Stimulated activated CD4-positive, alpha-beta T cell treated with anti-CD3 and anti-CD28 coated beads, Interleukin-4, amount 100 ng/mL, for 48 hours (primary cell): ENCODE measurements around the gene TMEM14B.
A peak's percentile ranks its signal among the peaks of the same experiment; 100 is the strongest.
"Not testable (repeated sequence)": the region's sequence is repeated elsewhere in the genome, so short reads cannot be mapped to it uniquely, and the experiment has no call there.

Experiments used
- DNase-seq, 2 donors: peaks; one replicate each; pipeline ENCODE4 v3.0.0-alpha.2; 2020; ENCODE audit warnings: low read depth in 2 of 2

Gene TMEM14B

GRCh38 chr6:10746915-10747250, 722 bp upstream of the TMEM14B start:
- DNase-seq: no peak

DNA sequence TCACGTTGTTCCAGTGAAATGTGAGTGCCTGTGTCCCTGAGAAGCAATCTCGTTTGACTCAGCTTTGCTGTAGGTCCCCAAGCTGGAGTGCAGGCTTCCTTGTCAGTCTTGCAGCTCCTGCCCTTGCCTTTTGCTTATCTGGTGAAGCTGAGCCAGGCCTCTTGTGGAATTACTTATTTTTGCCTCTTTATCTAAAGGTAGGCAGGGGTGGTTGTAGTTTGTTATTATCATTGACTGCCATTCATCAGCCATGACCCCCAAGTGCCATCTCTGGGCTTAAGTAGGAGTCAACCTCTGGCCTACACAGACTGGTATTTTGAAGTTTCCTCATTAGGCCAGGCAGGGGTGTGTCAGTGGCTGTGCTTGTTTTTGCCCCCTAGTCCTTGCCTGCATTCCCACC, 2.1 kb downstream of the TMEM14B start:
- no peak for DNase-seq

- not testable (repeated sequence) for DNase-seq
Measured at GRCh38 chr6:10750568-10750967, 3.0 kb downstream of the TMEM14B start.

DNA sequence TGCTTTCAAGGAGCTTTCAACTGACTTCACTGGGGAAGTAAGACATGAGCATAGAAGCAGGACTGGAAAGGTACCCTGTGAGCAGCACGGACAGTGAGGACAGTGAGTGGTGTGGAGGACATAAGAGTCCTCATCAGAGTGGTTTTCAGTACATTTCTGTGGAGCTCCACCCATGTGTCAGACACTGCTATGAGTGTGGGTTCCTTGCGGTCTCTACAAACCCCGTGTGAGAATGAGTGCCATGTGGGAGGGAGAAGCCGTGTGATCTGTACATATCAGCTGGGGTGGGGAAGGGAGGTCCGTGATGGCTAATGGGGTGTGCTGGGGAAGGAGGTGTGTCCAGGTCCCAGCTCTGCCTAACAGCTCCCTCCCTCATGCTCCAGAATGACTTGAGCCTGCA, 4.2 kb downstream of the TMEM14B start:
- DNase-seq: not testable (repeated sequence)

DNA sequence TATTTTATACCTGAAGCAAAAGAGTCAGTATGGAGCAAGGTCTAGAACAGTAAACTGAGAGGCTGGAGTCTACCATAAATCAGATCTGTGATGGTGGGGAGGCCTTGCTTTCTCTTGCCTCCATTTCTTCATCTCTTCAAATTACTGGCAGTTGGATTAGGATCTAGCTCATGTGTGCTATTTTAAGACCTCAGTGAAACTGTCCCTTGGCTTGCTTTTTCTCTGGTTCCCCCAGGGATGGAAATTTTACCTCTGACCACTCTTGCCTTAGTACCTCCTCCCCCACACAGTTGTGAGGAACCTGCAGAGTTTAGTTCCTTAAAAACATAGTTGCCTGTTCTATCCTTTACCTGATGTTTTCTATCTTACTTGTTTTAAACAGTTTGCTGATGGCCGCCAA, 8.5 kb downstream of the TMEM14B start:
- no peak for DNase-seq

- no peak for DNase-seq
Measured at GRCh38 chr6:10759312-10759839, 11.8 kb downstream of the TMEM14B start.

DNA sequence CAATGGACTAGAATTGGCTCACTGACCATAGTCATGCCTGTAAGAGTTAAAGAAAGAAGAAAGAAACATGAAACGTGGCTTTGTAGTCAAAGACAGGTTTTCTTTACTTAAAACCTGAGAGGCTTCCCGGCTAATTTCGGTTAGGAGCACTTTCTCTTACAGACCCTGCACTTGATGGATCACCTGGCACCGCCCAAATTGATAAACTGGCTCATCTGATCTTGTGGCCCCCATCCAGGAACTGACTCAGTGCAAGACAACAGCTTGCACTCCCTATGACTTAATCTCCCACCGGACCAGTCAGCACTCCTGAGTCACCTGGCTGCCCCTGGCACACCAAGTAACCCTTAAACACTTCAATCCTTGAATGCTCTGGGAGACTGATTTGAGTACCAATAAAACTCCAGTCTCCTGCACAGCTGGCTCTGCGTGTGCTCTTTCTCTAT, 12.3 kb downstream of the TMEM14B start:
- DNase-seq: no peak

DNA sequence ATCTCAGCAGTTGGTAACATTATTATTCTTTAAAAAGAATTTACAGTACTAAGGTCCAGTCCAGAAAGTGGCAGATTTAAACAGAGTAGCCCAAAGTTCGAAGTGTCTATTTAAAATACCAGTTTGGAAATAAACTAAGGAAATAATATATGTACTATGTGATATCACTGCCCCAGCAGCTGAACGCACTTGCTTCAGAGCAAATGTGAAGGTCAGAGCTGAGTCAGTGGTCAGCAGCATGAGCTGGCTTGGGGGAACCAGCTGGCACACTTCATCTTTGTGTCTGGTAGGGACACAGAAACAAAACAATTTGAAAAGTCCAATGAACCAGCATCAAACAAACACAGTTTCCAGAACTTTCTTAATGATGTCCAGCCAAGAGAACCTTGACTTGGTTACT, 15.4 kb downstream of the TMEM14B start:
- no peak for DNase-seq

- DNase-seq: no peak
Measured at GRCh38 chr6:10769419-10769818, 21.8 kb downstream of the TMEM14B start.

GRCh38 chr6:10771371-10771894, 23.8 kb downstream of the TMEM14B start:
- DNase-seq: no peak

GRCh38 chr6:10778230-10778629, 30.6 kb downstream of the TMEM14B start:
- no peak for DNase-seq

GRCh38 chr6:10779076-10779475, 31.5 kb downstream of the TMEM14B start:
- DNase-seq: no peak

GRCh38 chr6:10791673-10792072, 44.1 kb downstream of the TMEM14B start:
- DNase-seq: no peak

DNA sequence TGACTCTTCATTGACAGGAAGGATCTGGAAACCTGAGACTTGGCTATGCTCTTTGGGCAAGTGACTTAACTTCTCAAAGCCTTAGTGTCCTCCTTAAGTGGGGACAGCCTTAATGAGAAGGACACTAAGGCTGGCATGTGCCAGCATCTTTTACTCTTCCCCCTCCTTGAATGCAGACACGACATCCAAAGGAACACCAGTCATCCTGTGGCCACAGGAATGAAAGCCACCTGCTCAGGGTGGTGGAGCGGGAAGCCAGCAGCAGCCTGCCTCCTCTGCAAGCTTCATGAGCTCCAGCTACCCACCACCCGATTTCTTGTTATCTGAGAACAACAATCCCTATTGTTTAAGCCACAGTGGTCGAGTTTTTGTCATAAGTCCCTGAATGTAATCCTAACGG, 44.5 kb downstream of the TMEM14B start:
- no peak for DNase-seq

GRCh38 chr6:10793035-10793434, 45.4 kb downstream of the TMEM14B start:
- DNase-seq: no peak

DNA sequence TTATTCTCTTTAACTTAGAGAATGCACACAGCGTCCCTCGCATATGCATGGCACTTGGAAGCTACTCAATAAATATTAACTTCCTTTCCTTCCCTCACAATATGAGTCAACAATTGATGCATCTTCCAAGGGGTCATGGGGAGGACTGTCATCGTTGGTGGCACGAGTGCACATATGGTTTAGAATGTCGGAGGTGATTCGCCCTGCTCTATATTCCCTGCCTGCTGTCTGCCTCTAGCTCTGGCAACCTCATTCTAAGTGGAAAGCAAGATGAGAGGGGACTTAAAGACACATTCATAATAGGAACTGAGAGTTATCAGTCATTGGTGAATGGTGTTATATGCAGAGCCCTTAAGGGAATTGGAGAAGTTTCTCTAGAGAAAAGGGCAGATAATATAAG, 46.1 kb downstream of the TMEM14B start:
- no peak for DNase-seq

- DNase-seq: no peak
Measured at GRCh38 chr6:10794239-10794638, 46.6 kb downstream of the TMEM14B start.

- DNase-seq: no peak
Measured at GRCh38 chr6:10800810-10801209, 53.2 kb downstream of the TMEM14B start.

- DNase-seq: peak; percentile 35 to 36
Measured at GRCh38 chr6:10801224-10801848, 53.7 kb downstream of the TMEM14B start.
